DMS114 treated with DMSO at 0.1 percent for 48 hours (cell line): Measurements from ENCODE around the gene ZBTB38.

Source experiments
- DNase-seq: peaks from one replicate; lab custom pipeline; 2025; ENCODE audit not compliant: unreplicated experiment; lab: John Stamatoyannopoulos, UW

Gene ZBTB38

GRCh38 chr3:141368062-141368924, at the start of gene ZBTB38:
Gene ZBTB38, plus strand, starts transcription at chr3:141368504. Its CDS starts 73,885 bp downstream, at chr3:141442389.
- DNase-seq = no peak

- DNase-seq = no peak
These were observed 47.8 kb upstream of the ZBTB38 start for GRCh38 chr3:141320399-141321108.

GRCh38 chr3:141321109-141321497, 47.2 kb upstream of the ZBTB38 start:
- DNase-seq = no peak

GRCh38 chr3:141323936-141324704, 44.2 kb upstream of the ZBTB38 start:
- no peak for DNase-seq

GRCh38 chr3:141326123-141326522, 42.2 kb upstream of the ZBTB38 start:
- no peak for DNase-seq

- no peak for DNase-seq
These were observed 41.7 kb upstream of the ZBTB38 start for GRCh38 chr3:141326626-141327025.

- no peak for DNase-seq
These were observed 39.8 kb upstream of the ZBTB38 start for GRCh38 chr3:141328286-141329166.

- no peak for DNase-seq
These were observed 38.1 kb upstream of the ZBTB38 start for GRCh38 chr3:141330235-141330634.

GRCh38 chr3:141330718-141331376, 37.5 kb upstream of the ZBTB38 start:
- no peak for DNase-seq

GRCh38 chr3:141331377-141332318, 36.7 kb upstream of the ZBTB38 start:
- DNase-seq = no peak

GRCh38 chr3:141332416-141332815, 35.9 kb upstream of the ZBTB38 start:
- no peak for DNase-seq

GRCh38 chr3:141333836-141334626, 34.3 kb upstream of the ZBTB38 start:
- DNase-seq = no peak

- DNase-seq = no peak
These were observed 33.6 kb upstream of the ZBTB38 start for GRCh38 chr3:141334627-141335250.

GRCh38 chr3:141335531-141336061, 32.7 kb upstream of the ZBTB38 start:
- DNase-seq = no peak

GRCh38 chr3:141336672-141337522, 31.4 kb upstream of the ZBTB38 start:
- DNase-seq = no peak

GRCh38 chr3:141337523-141337854, 30.8 kb upstream of the ZBTB38 start:
- no peak for DNase-seq

- no peak for DNase-seq
These were observed 30.3 kb upstream of the ZBTB38 start for GRCh38 chr3:141337991-141338390.
